CD4-positive, alpha-beta T cell treated with Interferon alpha-2 for 1 hour (primary cell): ENCODE results near the gene NIM1K.
"Not testable (repeated sequence)": the region's sequence is repeated elsewhere in the genome, so short reads cannot be mapped to it uniquely, and the experiment has no call there.

Experiments used
- DNase-seq, 2 donors: peaks; one replicate each; pipeline ENCODE4 v3.0.0-alpha.2; 2020 to 2022

Gene NIM1K

DNA sequence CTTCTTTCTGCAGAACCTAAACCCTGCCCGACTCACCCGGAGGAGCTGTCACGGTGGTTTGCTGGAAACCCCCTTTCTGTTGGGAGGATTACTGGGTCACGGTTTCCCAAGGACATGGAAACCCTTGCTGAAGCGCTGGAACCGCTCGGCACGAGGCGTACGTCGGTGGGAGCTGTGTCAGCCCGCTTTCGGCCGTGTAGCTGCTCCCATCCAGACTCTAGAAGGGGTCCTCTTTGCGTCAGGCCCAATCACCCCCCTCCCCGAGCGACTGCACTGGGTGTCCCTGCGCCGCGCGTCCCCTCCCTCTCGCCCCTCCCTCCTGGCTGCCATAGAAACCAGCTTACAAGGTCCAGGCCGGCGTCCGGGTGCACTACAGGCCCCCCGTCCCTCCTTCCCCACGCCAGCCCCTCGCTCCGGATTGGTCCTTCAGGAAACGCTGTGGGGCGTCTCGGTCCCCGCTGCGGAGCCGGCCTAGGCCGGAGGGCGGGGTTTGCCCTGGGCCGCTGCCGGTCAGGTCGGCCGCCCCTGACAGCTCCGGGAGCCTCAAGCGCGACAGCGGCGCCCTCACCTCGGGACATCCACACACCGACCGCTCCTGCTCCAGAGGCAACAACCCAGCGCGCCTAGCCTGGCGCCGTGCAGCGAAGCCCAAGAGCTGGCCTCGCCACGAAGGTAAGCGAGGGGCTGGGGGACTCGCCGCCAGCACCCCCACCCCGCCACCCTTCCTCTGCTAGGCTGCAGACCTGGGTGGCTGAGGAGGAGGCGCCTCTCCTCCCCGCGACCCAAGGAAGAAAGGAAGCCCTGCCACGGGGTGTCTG, at the start of gene NIM1K:
Gene NIM1K (plus strand): TSS at position 486 of the 818 bp plus-strand sequence. CDS start 53,551 bp downstream, outside the sequence.
- DNase-seq = peak; percentile 13 to 31

DNA sequence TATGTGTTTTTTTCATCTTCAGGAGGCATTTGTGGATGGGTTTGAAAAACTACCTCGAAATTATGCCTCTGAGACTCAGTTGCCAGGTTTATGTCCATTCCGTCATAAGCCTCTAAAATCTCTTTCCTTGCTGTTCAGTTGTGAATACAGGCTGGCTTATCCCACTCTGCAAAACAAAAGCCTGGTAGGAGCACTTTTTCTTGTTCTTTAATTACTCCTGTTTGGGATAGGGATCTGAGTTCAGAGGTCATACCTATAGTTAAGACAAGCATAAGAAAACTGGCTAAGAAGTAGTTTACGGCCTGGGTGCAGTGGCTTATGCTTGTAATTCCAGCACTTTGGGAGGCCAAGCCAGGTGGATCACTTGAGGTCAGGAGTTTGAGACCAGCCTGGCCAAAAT, 47.0 kb upstream of the NIM1K start:
- DNase-seq = no peak

- no peak for DNase-seq
Observed at GRCh38 chr5:43146958-43147357, 45.1 kb upstream of the NIM1K start.

DNA sequence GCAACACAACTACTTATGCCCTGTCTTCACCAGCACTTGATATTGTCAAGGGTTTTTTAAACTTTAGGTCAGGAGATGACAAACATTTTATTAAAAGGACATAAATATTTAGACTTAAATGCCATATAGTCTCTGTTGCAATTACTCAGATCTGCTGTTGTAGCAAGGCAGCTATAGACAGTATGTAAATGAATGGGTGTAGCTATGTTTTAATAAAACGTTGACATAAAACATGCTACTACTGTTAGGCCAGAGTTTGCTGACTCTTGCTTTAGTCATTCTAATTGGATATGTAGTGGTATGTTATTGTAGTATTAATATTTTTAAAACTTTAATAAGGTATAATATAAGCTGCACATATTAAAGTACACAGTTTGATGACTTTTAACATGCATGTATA, 43.6 kb upstream of the NIM1K start:
- no peak for DNase-seq

DNA sequence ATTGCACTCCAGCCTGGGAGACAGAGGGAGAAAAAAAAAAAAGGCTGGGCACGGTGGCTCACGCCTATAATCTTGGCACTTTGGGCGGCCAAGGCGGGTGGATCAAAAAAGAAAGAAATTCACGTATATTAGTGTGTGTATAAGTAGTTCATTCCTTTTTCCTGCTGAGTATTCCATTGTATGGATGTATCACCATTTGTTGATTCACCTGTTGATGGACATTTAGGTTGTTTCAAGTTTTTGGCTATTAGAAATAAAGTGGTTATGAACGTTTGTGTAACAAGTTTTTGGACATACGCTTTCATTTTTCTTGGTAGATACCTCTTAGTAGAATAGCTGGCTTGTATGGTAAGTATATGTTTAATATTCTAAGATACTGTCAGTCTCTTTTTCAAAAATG, 42.8 kb upstream of the NIM1K start:
- no peak for DNase-seq

DNA sequence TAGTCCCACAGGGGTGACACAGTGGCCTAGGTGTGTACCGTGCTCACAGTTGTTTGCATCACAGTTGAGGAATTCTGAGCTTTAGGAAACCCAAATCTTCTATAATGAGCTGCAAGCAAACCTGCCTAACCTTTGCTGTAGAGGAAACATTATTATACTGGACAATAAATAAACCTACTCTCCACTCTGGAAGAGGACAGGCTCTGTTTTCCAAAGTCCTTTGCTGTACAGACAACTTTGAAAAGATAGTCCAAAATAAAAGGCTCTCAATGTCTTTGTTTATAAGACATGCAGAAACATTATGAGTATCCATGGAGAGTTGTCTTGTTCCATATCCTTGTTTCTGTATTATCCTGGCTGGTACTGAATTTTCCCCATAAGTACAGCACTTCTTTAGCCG, 42.0 kb upstream of the NIM1K start:
- DNase-seq = no peak

GRCh38 chr5:43150748-43151147, 41.3 kb upstream of the NIM1K start:
- no peak for DNase-seq

DNA sequence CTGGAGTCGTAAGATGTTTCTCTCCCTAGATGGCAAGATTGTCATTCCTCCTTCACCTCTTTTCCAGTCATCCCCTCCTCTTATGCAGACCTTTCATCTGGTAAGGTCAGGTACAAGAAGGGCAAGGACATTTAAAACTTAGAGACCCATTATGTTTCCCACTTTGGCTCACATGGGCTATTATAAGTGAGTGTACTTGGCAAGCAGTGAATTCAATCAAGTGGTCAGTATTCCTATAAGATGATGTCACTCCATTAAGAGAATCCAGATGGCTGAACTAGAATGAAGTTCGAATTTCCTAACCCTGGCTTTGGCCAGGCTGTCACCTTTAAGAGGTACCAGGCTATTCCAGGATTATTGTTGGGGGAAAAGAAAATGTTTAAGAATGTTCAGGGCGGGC, 39.1 kb upstream of the NIM1K start:
- no peak for DNase-seq

DNA sequence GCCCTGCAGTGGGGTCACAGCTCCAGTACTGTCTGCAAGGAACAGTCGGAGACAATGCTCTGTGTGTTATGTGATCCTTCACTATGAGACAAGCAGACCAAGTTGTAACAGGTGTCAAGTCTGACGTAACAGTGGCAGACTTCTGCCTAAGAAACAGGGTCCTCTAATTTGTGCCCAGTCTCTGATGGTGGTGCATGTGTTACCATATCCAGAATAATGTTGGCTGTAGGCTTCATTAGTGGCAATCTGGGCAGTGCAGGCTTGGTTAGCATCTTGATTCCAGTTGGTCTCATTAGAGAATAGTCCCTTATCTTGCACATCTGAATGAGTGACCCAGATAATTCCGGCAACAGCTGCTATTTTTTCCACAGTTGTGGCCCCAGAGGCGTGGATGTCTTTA, 37.6 kb upstream of the NIM1K start:
- no peak for DNase-seq

- DNase-seq = no peak
Observed at GRCh38 chr5:43155394-43156096, 36.5 kb upstream of the NIM1K start.

GRCh38 chr5:43156388-43156787, 35.6 kb upstream of the NIM1K start:
- DNase-seq = no peak

DNA sequence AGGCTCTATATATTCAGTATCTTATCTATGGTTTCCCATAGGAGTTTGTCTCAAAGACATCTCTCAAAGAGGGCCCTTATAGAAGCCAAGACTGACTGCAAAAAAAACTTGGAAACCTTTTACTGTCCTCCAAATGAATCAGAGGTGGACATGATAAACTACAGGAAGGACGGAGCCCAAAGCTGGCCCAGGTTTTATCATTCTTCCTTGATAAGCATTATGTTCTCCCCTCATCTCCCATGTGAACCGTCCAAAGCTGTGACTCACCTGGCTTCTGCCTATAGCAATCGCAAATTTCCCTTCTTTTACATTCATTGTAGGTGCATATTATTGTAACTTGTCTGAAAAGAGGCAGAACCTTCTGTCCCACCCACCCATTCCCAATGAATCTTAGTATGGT, 35.0 kb upstream of the NIM1K start:
- no peak for DNase-seq

DNA sequence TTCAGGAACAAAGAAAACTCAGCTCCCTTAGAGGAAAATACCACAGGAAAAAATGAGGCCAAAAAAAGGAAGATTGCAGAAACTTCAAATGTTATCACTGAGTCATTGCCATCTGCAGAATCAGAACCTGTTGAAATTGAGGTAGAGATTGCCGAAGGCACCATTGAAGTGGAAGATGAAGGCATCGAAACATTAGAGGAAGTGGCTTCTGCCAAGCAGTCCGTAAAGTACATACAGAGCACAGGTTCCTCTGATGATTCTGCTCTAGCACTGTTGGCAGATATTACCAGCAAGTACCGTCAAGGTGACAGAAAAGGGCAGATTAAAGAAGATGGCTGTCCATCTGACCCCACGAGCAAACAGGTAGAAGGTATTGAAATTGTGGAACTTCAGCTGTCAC, 30.8 kb upstream of the NIM1K start:
- peak in 1 of 2 donors; percentile 12 for DNase-seq

DNA sequence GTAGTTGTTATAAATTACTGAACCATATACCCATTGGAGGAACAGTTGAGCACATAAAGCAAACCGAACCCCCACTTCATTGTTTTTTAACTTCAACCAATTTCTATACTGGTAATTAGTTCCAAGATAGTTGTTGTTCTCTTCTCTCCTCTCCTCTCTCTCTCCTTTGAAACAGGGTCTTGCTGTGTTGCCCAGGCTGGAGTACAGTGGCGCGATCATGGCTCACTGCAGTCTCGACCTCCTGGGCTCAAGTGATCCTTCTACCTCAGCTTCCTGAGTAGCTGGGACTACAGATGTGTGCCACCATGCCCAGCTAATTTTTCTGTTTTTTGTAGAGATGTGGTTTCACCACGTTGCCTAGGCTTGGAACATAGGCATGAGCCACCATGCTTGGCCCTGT, 27.2 kb upstream of the NIM1K start:
- not testable (repeated sequence) for DNase-seq

- DNase-seq = no peak
Observed at GRCh38 chr5:43165323-43165722, 26.7 kb upstream of the NIM1K start.

GRCh38 chr5:43168175-43168574, 23.9 kb upstream of the NIM1K start:
- no peak for DNase-seq

DNA sequence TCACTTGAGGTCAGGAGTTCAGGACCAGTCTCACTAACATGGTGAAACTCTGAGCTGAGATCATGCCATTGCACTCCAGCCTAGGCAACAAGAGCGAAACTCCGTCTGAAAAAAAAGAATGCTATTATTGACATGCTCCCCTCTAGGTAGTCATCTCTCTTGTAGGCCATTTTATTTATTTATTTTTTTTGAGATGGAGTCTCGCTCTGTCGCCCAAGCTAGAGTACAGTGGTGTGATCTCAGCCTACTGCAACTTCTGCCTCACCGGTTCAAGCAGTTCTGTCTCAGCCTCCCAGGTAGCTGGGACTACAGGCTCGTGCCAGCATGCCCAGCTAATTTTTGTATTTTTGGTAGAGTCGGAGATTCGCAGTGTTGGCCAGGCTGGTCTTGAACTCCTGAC, 20.6 kb upstream of the NIM1K start:
- no peak for DNase-seq

DNA sequence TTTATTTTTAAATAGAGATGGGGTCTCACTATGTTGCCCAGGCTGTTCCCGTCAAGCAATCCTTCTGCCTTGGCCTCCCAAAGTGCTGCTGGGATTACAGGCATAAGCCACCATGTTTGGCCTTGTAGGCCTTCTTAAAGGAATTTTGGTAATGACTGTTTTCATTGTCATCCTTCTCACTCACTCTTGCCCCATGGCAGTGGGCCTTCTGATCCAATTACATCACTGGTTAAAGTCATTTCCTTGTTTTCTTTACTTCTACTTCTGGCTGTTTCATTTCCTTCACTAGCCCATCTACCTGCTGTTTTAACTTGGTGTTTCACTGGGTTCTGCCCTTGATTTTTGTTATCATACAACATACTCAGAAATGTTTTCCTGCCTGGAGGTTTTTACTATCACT, 20.1 kb upstream of the NIM1K start:
- no peak for DNase-seq

GRCh38 chr5:43172779-43173178, 19.2 kb upstream of the NIM1K start:
- DNase-seq = no peak

GRCh38 chr5:43174586-43174985, 17.4 kb upstream of the NIM1K start:
- DNase-seq = no peak

DNA sequence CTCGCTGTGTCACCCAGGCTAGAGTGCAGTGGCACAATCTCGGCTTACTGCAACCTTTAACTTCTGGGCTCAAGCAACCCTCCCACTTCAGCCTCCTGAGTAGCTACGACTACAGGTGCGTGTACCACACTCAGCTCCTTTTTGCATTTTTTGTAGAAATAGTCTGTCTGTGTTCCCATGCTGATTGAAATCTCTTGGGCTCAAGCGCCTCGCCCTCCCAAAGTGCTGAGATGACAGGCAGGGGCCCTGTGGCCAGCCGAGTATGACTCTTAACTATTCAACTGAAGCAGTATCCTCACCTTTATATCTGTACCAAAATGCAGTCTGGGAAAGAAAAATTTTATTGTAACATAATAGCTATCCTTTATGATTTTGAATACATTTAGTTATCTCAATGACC, 12.2 kb upstream of the NIM1K start:
- no peak for DNase-seq

DNA sequence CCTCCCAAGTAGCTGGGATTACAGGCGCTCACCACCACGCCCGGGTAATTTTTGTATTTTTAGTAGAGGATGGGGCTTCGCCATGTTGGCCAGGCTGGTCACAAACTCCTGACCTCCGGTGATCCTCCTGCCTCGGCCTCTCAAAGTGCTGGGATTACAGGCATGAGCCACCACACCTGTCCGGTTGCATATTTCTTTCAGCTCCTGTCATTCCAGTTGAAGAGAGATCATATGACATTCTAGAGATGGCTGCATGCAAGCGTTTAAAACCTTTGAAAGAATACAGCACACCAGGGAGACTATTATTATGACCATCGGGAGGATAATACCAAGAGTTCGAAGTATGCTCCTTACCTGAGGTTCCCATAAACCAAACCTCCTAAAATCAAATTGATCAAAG, 9.6 kb upstream of the NIM1K start:
- DNase-seq = no peak

- DNase-seq = not testable (repeated sequence)
Observed at GRCh38 chr5:43183101-43183500, 8.9 kb upstream of the NIM1K start.
